Suprapubic skin (tissue), 4 donors: ENCODE measurements around the gene C6orf15.

Source experiments
- CTCF ChIP-seq, 2 donors: fragments of 200-600 bp in 1 of 2; fragments of 450-650 bp in 1 of 2; sonication (generic) in 1 of 2; IDR thresholded peaks; one replicate each; pipeline ENCODE4 v1.5.1; 2016 to 2019; ENCODE audit warnings: antibody characterized with exemption in 2 of 2, mild to moderate bottlenecking in 1 of 2, moderate library complexity in 1 of 2
- POLR2A ChIP-seq, 2 donors: fragments of 450-650 bp; IDR thresholded peaks; one replicate each; pipeline ENCODE4 v1.6.1; 2017; ENCODE audit warnings: antibody characterized with exemption in 2 of 2, mild to moderate bottlenecking in 2 of 2, moderate library complexity in 2 of 2
- POLR2AphosphoS5 ChIP-seq, 3 donors: sonication (generic); formaldehyde crosslinking; IDR thresholded peaks; one replicate each; pipeline ENCODE4 v1.6.1; 2017; ENCODE audit warnings: antibody characterized with exemption in 3 of 3

- TF ChIP-seq CTCF (IDR thresholded peaks at IDR 0.05) (no peak), POLR2A (IDR thresholded peaks at IDR 0.05) (no peak), POLR2AphosphoS5 (IDR thresholded peaks at IDR 0.05) (no peak)
Observed at GRCh38 chr6:31143148-31143547, 30.8 kb upstream of the C6orf15 start.
